K562 (cell line): ENCODE data around the gene GOT2. TPM values are rescaled to one million over a fixed set of nuclear protein-coding genes. Genes with fewer than 3 reads are reported as not detected.

ENCODE experiments used
- ATAC-seq: fragments of 200-7000 bp; cut with Tn5 transposase; 3 replicates; pipeline ENCODE4 v1.9.1; 2020; ENCODE audit warnings: moderate library complexity
- BruUV-seq: library from RNA; stranded (reverse); fragments of 400-500 nt; replicated peaks from 2 replicates; lab custom pipeline; 2021; lab: Mats Ljungman, UMichigan
- CTCF ChIA-PET: fragments of 300-600 bp; formaldehyde crosslinking; extraction: SDS; loops from one replicate; lab custom pipeline; 2021; ENCODE audit warnings: low intra/inter-chr PET ratio; lab: Yijun Ruan, JAX
- POLR2A ChIA-PET: fragments of 300-600, 350-650 bp; sonication (Branson Sonifier 250); formaldehyde crosslinking; extraction: SDS; loops from one replicate; lab custom pipeline; 2021; ENCODE audit warnings: antibody characterized with exemption, inconsistent platforms; lab: Yijun Ruan, JAX
- DNase-seq, 4 experiments: peaks; one replicate each; pipeline versions ENCODE4 v3.0.0 to v3.0.0-alpha.2; 2011 to 2018; ENCODE audit warnings: low spot score in 3 of 4, mixed read lengths in 3 of 4; ENCODE audit errors: extremely low read depth in 1 of 4
- FAIRE-seq: peaks from 2 replicates; lab custom pipeline; 2011; peaks lifted over from hg19 to GRCh38; lab: Jason Lieb, UNC
- H2AFZ ChIP-seq: 2 replicates; pipeline ENCODE4 v1.6.0; 2011; ENCODE audit warnings: low read depth, low read length, control low read depth, inconsistent platforms
- H3K27ac ChIP-seq: fragments of 200-600 bp; 3 replicates; pipeline ENCODE4 v1.8.0; 2011; ENCODE audit warnings: low read depth, mild to moderate bottlenecking, control low read depth, inconsistent platforms, low read length, moderate library complexity, mixed read lengths; ENCODE audit errors: extremely low read depth
- H3K27me3 ChIP-seq, 2 experiments: fragments of 300-600 bp in 1 of 2; 2 replicates in 1 of 2; 3 replicates in 1 of 2; pipeline versions ENCODE4 v1.6.0 to v1.8.0; 2011; ENCODE audit warnings: inconsistent platforms in 2 of 2, low read length in 2 of 2, mild to moderate bottlenecking in 1 of 2, mixed read lengths in 1 of 2, moderate library complexity in 1 of 2; ENCODE audit not compliant: control insufficient read depth in 2 of 2, insufficient read depth in 2 of 2
- H3K36me3 ChIP-seq: fragments of 300-600 bp; 3 replicates; pipeline ENCODE4 v1.8.0; 2011; ENCODE audit warnings: mild to moderate bottlenecking, low read length, inconsistent platforms; ENCODE audit not compliant: control insufficient read depth, insufficient read depth
- H3K4me1 ChIP-seq, 2 experiments: fragments of 200-600 bp in 1 of 2; replicated peaks in 1 of 2; 2 replicates in 1 of 2; 3 replicates in 1 of 2; pipeline versions ENCODE4 v1.5.1 to v1.8.0; 2011; ENCODE audit warnings: inconsistent platforms in 2 of 2, low read length in 2 of 2, mild to moderate bottlenecking in 1 of 2, mixed read lengths in 1 of 2, moderate library complexity in 1 of 2; ENCODE audit not compliant: control insufficient read depth in 2 of 2, insufficient read depth in 2 of 2
- H3K4me2 ChIP-seq: 2 replicates; pipeline ENCODE4 v1.6.1; 2011; ENCODE audit warnings: low read length, control low read depth, inconsistent platforms, mixed read lengths; ENCODE audit not compliant: insufficient read depth
- H3K4me3 ChIP-seq: fragments of 200-600 bp; sonication (generic), shearing (Covaris generic); 2 replicates; pipeline ENCODE4 v1.5.1; 2016; ENCODE audit warnings: control low read depth, inconsistent platforms
- H3K79me2 ChIP-seq: fragments of 200-600 bp; 3 replicates; pipeline ENCODE4 v1.8.0; 2011; ENCODE audit warnings: low read length, inconsistent platforms; ENCODE audit not compliant: control insufficient read depth, insufficient read depth
- H3K9ac ChIP-seq, 2 experiments: 2 replicates each; pipeline versions ENCODE4 v1.6.0 to v1.6.1; 2011; ENCODE audit warnings: low read depth in 2 of 2, low read length in 2 of 2, control low read depth in 1 of 2, inconsistent platforms in 1 of 2, mild to moderate bottlenecking in 1 of 2, mixed read lengths in 1 of 2; ENCODE audit not compliant: insufficient read depth in 1 of 2
- H3K9me1 ChIP-seq: one replicate; pipeline ENCODE4 v1.6.0; 2011; ENCODE audit warnings: inconsistent platforms, mild to moderate bottlenecking, low read length, moderate library complexity; ENCODE audit not compliant: control insufficient read depth, insufficient read depth
- H3K9me3 ChIP-seq: replicated peaks from 2 replicates; pipeline ENCODE4 v1.5.1; 2011; ENCODE audit warnings: low read depth, low read length, inconsistent platforms; ENCODE audit not compliant: control insufficient read depth, insufficient read depth
- H4K20me1 ChIP-seq: replicated peaks from 2 replicates; pipeline ENCODE4 v1.6.1; 2011; ENCODE audit warnings: low read length, inconsistent platforms, mixed read lengths; ENCODE audit not compliant: control insufficient read depth, insufficient read depth
- CEBPZ ChIP-seq: fragments of 150-350 bp; IDR thresholded peaks from 2 replicates; pipeline ENCODE4 v1.6.1; 2014; ENCODE audit warnings: low read depth, mild to moderate bottlenecking, low read length, borderline replicate concordance
- FOSL1 ChIP-seq: fragments of 200-800 bp; sonication (Bioruptor generic); conservative IDR thresholded peaks from 2 replicates; pipeline ENCODE4 v1.6.1; 2016; ENCODE audit warnings: missing genetic modification characterization, missing compliant biosample characterization
- MEF2A ChIP-seq: IDR thresholded peaks from 2 replicates; pipeline ENCODE4 v1.6.1; 2011; ENCODE audit warnings: low read depth, mild to moderate bottlenecking, low read length, moderate library complexity; ENCODE audit not compliant: control insufficient read depth
- TEAD1 ChIP-seq, 2 experiments: fragments of 450-650 bp in 1 of 2; sonication (generic) in 1 of 2; formaldehyde crosslinking; IDR thresholded peaks; 2 replicates each; pipeline versions ENCODE4 v1.4.0 to v1.8.0; 2020 to 2022; ENCODE audit warnings: mild to moderate bottlenecking in 2 of 2, missing genetic modification reagents in 1 of 2
- WGBS: fragments of 100-300 bp; shearing (Covaris generic); methylation state at CpG from one replicate; pipeline ENCODE4 v1.1.6; 2016; ENCODE audit warnings: low coverage, mixed read lengths; ENCODE audit not compliant: insufficient coverage; ENCODE audit errors: missing lambda C conversion rate; 5-methylcytosine and 5-hydroxymethylcytosine counted together
- in situ Hi-C: fragments of 300-500 bp; cut with MboI; formaldehyde crosslinking; loops from 4 replicates; pipeline ENCODE4 v1.15.0; 2018; ENCODE audit warnings: inconsistent platforms, mixed read lengths
- intact Hi-C: fragments of 100-400 bp; cut with micrococcal nuclease; formaldehyde crosslinking; loops from 2 replicates; pipeline ENCODE4 v1.14.2; 2022
- polyA plus RNA-seq, 8 experiments: library from polyadenylated mRNA; depleted of rRNA in 4 of 8; stranded (reverse) in 5 of 8; unstranded in 3 of 8; fragments of >200 nt; fragmentation: Nextera tagmentation in 2 of 8; fragmentation: Illumina TruSeq in 1 of 8; extraction: Ambion mirVana in 2 of 8; extraction: Trizol in 1 of 8; gene quantifications; 2 replicates each; pipeline versions ENCODE4 v1.2.1 to v1.2.3, GENCODE V29; 2011 to 2014; ENCODE audit warnings: inconsistent platforms in 1 of 8, missing spikeins in 1 of 8
- total RNA-seq, 7 experiments: library from RNA; depleted of rRNA in 6 of 7; stranded (reverse); fragments of >200 nt in 6 of 7; fragmentation: Illumina TruSeq in 2 of 7; extraction: Trizol in 2 of 7; gene quantifications; 2 replicates each; pipeline versions ENCODE4 v1.2.1 to v1.2.3, GENCODE V29; 2011 to 2021; ENCODE audit warnings: low replicate concordance in 1 of 7
- TF ChIP-seq, protein P1 (sequence below), 2 experiments: fragments of 450-650 bp in 1 of 2; sonication (generic) in 1 of 2; formaldehyde crosslinking in 1 of 2; IDR thresholded peaks in 1 of 2; conservative IDR thresholded peaks in 1 of 2; 2 replicates each; pipeline versions ENCODE4 v1.6.1 to v1.8.1; 2016 to 2023; ENCODE audit warnings: mild to moderate bottlenecking in 2 of 2, moderate library complexity in 2 of 2, inconsistent platforms in 1 of 2, missing genetic modification reagents in 1 of 2

GOT2 gene
- total and polyA plus RNA-seq, 9 of the 15 experiments (the other 6 are each of a cell fraction or from before 2014, with no cell fraction given): 43.1 to 190 (median 80.2) TPM

- Histone ChIP-seq H3K9me3 (no peaks in the 10 kb centered on the region; the same call in 1 of the 2 replicates), H3K79me2 (peaks cover 66% of the 10 kb centered on the region), H3K9ac (peak overlapping the region; percentile 76 to 95), H3K4me2 (peak overlapping the region; percentile 84), H3K4me1 (peaks cover 9 to 12% of the 10 kb centered on the region in 2 experiments; a peak in 4 of 5 replicates), H3K36me3 (peaks cover 38% of the 10 kb centered on the region), H3K9me1 (no peaks in the 10 kb centered on the region), H4K20me1 (no peaks in the 10 kb centered on the region; the same call in 1 of the 2 replicates), H3K4me3 (peak overlapping the region; percentile 97), H2AFZ (peak overlapping the region; percentile 99), H3K27me3 (no peaks in the 10 kb centered on the region), H3K27ac (peak overlapping the region; percentile 67)
- DNase-seq (peak in 1 of 4 experiments; percentile 22), FAIRE-seq (no peak), ATAC-seq (no peak)
- TSS peak; percentile 40 for BruUV-seq
- TF ChIP-seq MEF2A (peak; percentile 30; the same call in 1 of the 2 replicates), CEBPZ (no peak), TEAD1 (CRISPR knock-in tag; IDR thresholded peaks at IDR 0.05) (0 out of 4 replicates have a peak, but pooled peaks of 1 of the 2 experiments have one; percentile 26), FOSL1 (tag) (0 out of 2 replicates have a peak, but pooled peaks have one; percentile 32)
- TF ChIP-seq, protein P1, sequence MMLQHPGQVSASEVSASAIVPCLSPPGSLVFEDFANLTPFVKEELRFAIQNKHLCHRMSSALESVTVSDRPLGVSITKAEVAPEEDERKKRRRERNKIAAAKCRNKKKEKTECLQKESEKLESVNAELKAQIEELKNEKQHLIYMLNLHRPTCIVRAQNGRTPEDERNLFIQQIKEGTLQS (IDR thresholded peaks at IDR 0.05): peak; percentile 58
- TF ChIP-seq, protein P1 (CRISPR knock-in tag; conservative IDR thresholded peaks at IDR 0.05): no peak
- ChIA-PET CTCF (no interaction called here), POLR2A (interaction anchor here (0.5 to 0.7 kb wide), 4 partner anchors 8 to 60 kb away, joined by 3 read pairs; no protein-coding TSS in a partner anchor)
- in situ Hi-C loops: no loop called here
- intact Hi-C loops: no loop called here
- 16% methylated on average over 9 of the region's 9 CpGs for WGBS
These were observed 1.4 kb downstream of the GOT2 start for GRCh38 chr16:58732545-58733247.
